Trophoblast cell (in vitro differentiated cells and primary cell): ENCODE results near the gene LMNB1.

ENCODE experiments used
- DNase-seq, 2 donors: peaks; one replicate each; pipeline ENCODE4 v3.0.0-alpha.2; 2016
- H2AFZ ChIP-seq: 2 replicates; pipeline ENCODE4 v1.6.1; 2013; ENCODE audit warnings: low read length, moderate library complexity, mild to moderate bottlenecking; ENCODE audit not compliant: insufficient read depth, poor library complexity
- H2AK5ac ChIP-seq: 2 replicates; pipeline ENCODE4 v1.6.1; 2013; ENCODE audit warnings: mild to moderate bottlenecking, low read length
- H2BK120ac ChIP-seq: 2 replicates; pipeline ENCODE4 v1.6.1; 2013; ENCODE audit warnings: low read length, mild to moderate bottlenecking, moderate library complexity; ENCODE audit not compliant: insufficient read depth, poor library complexity
- H2BK12ac ChIP-seq: 2 replicates; pipeline ENCODE4 v1.6.1; 2013; ENCODE audit warnings: mild to moderate bottlenecking, low read length, moderate library complexity
- H2BK5ac ChIP-seq: 2 replicates; pipeline ENCODE4 v1.6.1; 2013; ENCODE audit warnings: low read length, low read depth, moderate library complexity, mild to moderate bottlenecking; ENCODE audit not compliant: poor library complexity
- H3K14ac ChIP-seq: 2 replicates; pipeline ENCODE4 v1.6.1; 2013; ENCODE audit warnings: mild to moderate bottlenecking, low read length
- H3K18ac ChIP-seq: 2 replicates; pipeline ENCODE4 v1.6.1; 2013; ENCODE audit warnings: mild to moderate bottlenecking, low read length
- H3K23ac ChIP-seq: 2 replicates; pipeline ENCODE4 v1.6.1; 2013; ENCODE audit warnings: low read length
- H3K27ac ChIP-seq: 2 replicates; pipeline ENCODE4 v1.5.1; 2013; ENCODE audit warnings: low read depth, mild to moderate bottlenecking, inconsistent platforms, low read length, moderate library complexity
- H3K27me3 ChIP-seq: 2 replicates; pipeline ENCODE4 v1.6.1; 2013; ENCODE audit warnings: inconsistent platforms, mild to moderate bottlenecking, low read length, moderate library complexity; ENCODE audit not compliant: insufficient read depth
- H3K36me3 ChIP-seq, 2 experiments: 1 replicate in 1 of 2; 2 replicates in 1 of 2; pipeline ENCODE4 v1.6.1; 2013; ENCODE audit warnings: low read length in 2 of 2, mild to moderate bottlenecking in 2 of 2, moderate library complexity in 1 of 2; ENCODE audit not compliant: insufficient read depth in 2 of 2, control insufficient read depth in 1 of 2
- H3K4ac ChIP-seq: 2 replicates; pipeline ENCODE4 v1.6.1; 2013; ENCODE audit warnings: low read depth, mild to moderate bottlenecking, low read length, moderate library complexity
- H3K4me1 ChIP-seq, 2 experiments: 1 replicate in 1 of 2; 2 replicates in 1 of 2; pipeline ENCODE4 v1.6.1; 2013; ENCODE audit warnings: low read length in 2 of 2, mild to moderate bottlenecking in 2 of 2, moderate library complexity in 1 of 2; ENCODE audit not compliant: insufficient read depth in 2 of 2, control insufficient read depth in 1 of 2
- H3K4me2 ChIP-seq: 2 replicates; pipeline ENCODE4 v1.6.1; 2013; ENCODE audit warnings: inconsistent platforms, mild to moderate bottlenecking, low read length, moderate library complexity
- H3K4me3 ChIP-seq: 2 replicates; pipeline ENCODE4 v1.5.1; 2013; ENCODE audit warnings: mild to moderate bottlenecking, low read depth, low read length, inconsistent platforms
- H3K79me1 ChIP-seq: one replicate; pipeline ENCODE4 v1.6.1; 2013; ENCODE audit warnings: low read length
- H3K79me2 ChIP-seq: 2 replicates; pipeline ENCODE4 v1.6.1; 2013; ENCODE audit warnings: low read length, mild to moderate bottlenecking; ENCODE audit not compliant: control insufficient read depth, insufficient read depth, poor library complexity
- H3K9ac ChIP-seq: 2 replicates; pipeline ENCODE4 v1.6.1; 2013; ENCODE audit warnings: mild to moderate bottlenecking, low read length
- H3K9me3 ChIP-seq: 2 replicates; pipeline ENCODE4 v1.6.1; 2013; ENCODE audit warnings: low read depth, mild to moderate bottlenecking, control low read depth, inconsistent platforms, low read length; ENCODE audit not compliant: insufficient read depth
- H4K12ac ChIP-seq: 2 replicates; pipeline ENCODE4 v1.6.1; 2013; ENCODE audit warnings: low read depth, mild to moderate bottlenecking, low read length, moderate library complexity
- H4K8ac ChIP-seq: 2 replicates; pipeline ENCODE4 v1.6.1; 2013; ENCODE audit warnings: low read depth, mild to moderate bottlenecking, low read length, moderate library complexity
- H4K91ac ChIP-seq: one replicate; pipeline ENCODE4 v1.6.1; 2013; ENCODE audit warnings: low read depth, mild to moderate bottlenecking, low read length, moderate library complexity
- WGBS: extraction: QIAGEN DNeasy Blood & Tissue Kit; methylation state at CpG from one replicate; pipeline ENCODE4 v1.1.7; 2013; ENCODE audit warnings: missing lambda C conversion rate; ENCODE audit not compliant: insufficient read length, insufficient coverage; ENCODE audit errors: extremely low coverage; 5-methylcytosine and 5-hydroxymethylcytosine counted together

The LMNB1 gene

DNA sequence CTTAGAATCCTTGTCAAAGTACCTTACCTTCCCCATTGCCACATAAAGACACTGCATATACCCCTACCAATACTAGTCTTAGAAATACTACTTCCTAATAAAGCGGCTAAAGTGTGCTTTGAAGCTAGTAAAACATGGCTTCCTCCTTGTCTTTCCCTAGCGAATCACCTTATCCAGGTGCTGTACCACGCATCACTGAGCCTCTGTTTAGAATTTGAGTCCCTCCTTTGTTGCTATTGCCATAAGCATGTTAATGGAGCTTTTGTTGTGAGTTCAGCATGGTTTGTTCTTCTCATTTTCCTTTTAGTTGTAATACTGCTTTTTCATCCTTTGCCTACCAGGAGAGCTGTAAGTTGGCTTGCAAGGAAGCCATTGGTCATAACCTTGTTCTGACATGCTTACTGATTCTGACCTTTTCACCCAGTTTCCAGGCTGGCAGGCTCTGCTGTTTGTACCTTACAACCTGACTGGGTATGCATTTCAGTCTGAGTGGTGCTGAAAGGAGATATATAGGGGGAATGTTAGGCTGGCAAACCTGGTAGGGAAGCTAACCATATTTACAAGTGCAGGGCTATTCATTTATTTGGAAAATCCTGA, 49.8 kb downstream of the LMNB1 start:
- Histone ChIP-seq H3K18ac (no peak overlapping the region), H3K4ac (no peak overlapping the region), H3K27me3 (no peaks in the 10 kb centered on the region), H3K27ac (no peak overlapping the region), H3K4me2 (no peak overlapping the region), H2BK120ac (no peak overlapping the region), H3K14ac (no peak overlapping the region), H4K8ac (no peak overlapping the region), H3K79me1 (no peaks in the 10 kb centered on the region), H3K9me3 (no peaks in the 10 kb centered on the region), H3K36me3 (peaks cover 26 to 36% of the 10 kb centered on the region in 2 experiments), H2AK5ac (no peak overlapping the region), H3K9ac (no peak overlapping the region), H3K79me2 (no peaks in the 10 kb centered on the region), H2BK5ac (no peak overlapping the region), H4K91ac (no peak overlapping the region), H2AFZ (no peak overlapping the region), H2BK12ac (no peak overlapping the region), H3K4me3 (no peak overlapping the region), H3K23ac (no peak overlapping the region), H4K12ac (no peak overlapping the region), H3K4me1 (no peaks in the 10 kb centered on the region)
- WGBS = no CpG with 5 or more reads among the region's 3 CpGs
- DNase-seq = no peak

DNA sequence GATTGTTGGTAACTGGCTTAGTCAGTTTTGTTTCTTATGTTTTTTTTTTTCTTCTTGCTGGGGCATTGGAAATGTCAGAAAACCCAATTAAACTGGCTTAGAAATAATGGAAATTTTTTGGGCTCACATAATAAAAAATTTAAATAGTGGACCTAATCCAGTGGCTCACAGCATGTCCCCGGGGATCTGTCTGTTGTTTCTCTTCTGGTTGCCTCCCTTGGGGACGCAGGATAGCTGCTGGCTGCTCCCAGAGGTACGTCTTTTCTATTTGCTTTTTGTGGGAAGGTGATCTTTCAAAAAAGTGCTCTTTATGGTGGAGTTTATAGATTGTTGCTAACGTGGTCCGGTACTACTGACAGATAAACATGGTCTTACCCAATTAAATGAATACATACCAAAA, 52.2 kb downstream of the LMNB1 start:
- no peak overlapping the region for H3K4ac ChIP-seq
- no peak overlapping the region for H3K18ac ChIP-seq
- H3K27me3 ChIP-seq = no peaks in the 10 kb centered on the region
- no peaks in the 10 kb centered on the region for H3K79me1 ChIP-seq
- no peak overlapping the region for H2BK120ac ChIP-seq
- no peak overlapping the region for H3K9ac ChIP-seq
- DNase-seq = no peak
- no CpG with 5 or more reads among the region's 5 CpGs for WGBS
- H2AK5ac ChIP-seq = no peak overlapping the region
- H4K91ac ChIP-seq = no peak overlapping the region
- H3K79me2 ChIP-seq = no peaks in the 10 kb centered on the region
- no peak overlapping the region for H2AFZ ChIP-seq
- H3K27ac ChIP-seq = no peak overlapping the region
- no peak overlapping the region for H3K4me2 ChIP-seq
- no peak overlapping the region for H4K8ac ChIP-seq
- H3K14ac ChIP-seq = no peak overlapping the region
- no peak overlapping the region for H4K12ac ChIP-seq
- peaks cover 26 to 42% of the 10 kb centered on the region in 2 experiments for H3K36me3 ChIP-seq
- H3K4me1 ChIP-seq = no peaks in the 10 kb centered on the region
- H2BK12ac ChIP-seq = no peak overlapping the region
- H3K4me3 ChIP-seq = no peak overlapping the region
- no peak overlapping the region for H2BK5ac ChIP-seq
- no peak overlapping the region for H3K23ac ChIP-seq
- H3K9me3 ChIP-seq = no peaks in the 10 kb centered on the region

- no peak overlapping the region for H3K4me3 ChIP-seq
- WGBS = no CpG with 5 or more reads among the region's 5 CpGs
- no peak overlapping the region for H2BK5ac ChIP-seq
- H2BK120ac ChIP-seq = no peak overlapping the region
- no peaks in the 10 kb centered on the region for H3K79me1 ChIP-seq
- H3K36me3 ChIP-seq = peaks cover 28 to 45% of the 10 kb centered on the region in 2 experiments
- H3K4me2 ChIP-seq = no peak overlapping the region
- no peak overlapping the region for H3K4ac ChIP-seq
- H3K9me3 ChIP-seq = no peaks in the 10 kb centered on the region
- no peak overlapping the region for H4K8ac ChIP-seq
- no peak overlapping the region for H2BK12ac ChIP-seq
- H3K79me2 ChIP-seq = no peaks in the 10 kb centered on the region
- no peak overlapping the region for H3K9ac ChIP-seq
- no peak overlapping the region for H3K27ac ChIP-seq
- no peaks in the 10 kb centered on the region for H3K27me3 ChIP-seq
- DNase-seq = no peak
- no peak overlapping the region for H3K23ac ChIP-seq
- no peak overlapping the region for H4K12ac ChIP-seq
- H2AK5ac ChIP-seq = no peak overlapping the region
- H3K14ac ChIP-seq = no peak overlapping the region
- H2AFZ ChIP-seq = no peak overlapping the region
- H3K18ac ChIP-seq = no peak overlapping the region
- no peak overlapping the region for H4K91ac ChIP-seq
- H3K4me1 ChIP-seq = no peaks in the 10 kb centered on the region
Measured at GRCh38 chr5:126830061-126830460, 53.1 kb downstream of the LMNB1 start.

GRCh38 chr5:126831156-126831555, 54.2 kb downstream of the LMNB1 start:
- Histone ChIP-seq H2BK12ac (no peak overlapping the region), H3K27ac (no peak overlapping the region), H3K18ac (no peak overlapping the region), H3K79me1 (no peaks in the 10 kb centered on the region), H3K79me2 (no peaks in the 10 kb centered on the region), H2AK5ac (no peak overlapping the region), H4K91ac (no peak overlapping the region), H4K12ac (no peak overlapping the region), H3K14ac (no peak overlapping the region), H3K4me3 (no peak overlapping the region), H2BK5ac (no peak overlapping the region), H3K4me1 (no peaks in the 10 kb centered on the region), H3K9ac (no peak overlapping the region), H2BK120ac (no peak overlapping the region), H2AFZ (no peak overlapping the region), H3K36me3 (peaks cover 26 to 42% of the 10 kb centered on the region in 2 experiments), H3K4me2 (no peak overlapping the region), H3K23ac (no peak overlapping the region), H3K9me3 (no peaks in the 10 kb centered on the region), H3K4ac (no peak overlapping the region), H3K27me3 (no peaks in the 10 kb centered on the region), H4K8ac (no peak overlapping the region)
- DNase-seq = no peak
- no CpG with 5 or more reads among the region's 1 CpG for WGBS
